ENCODE results near the gene PAK5.

- TF ChIP-seq POLR2AphosphoS5 (IDR thresholded peaks at IDR 0.05; ENCODE audit: low read depth) (no peak), EZH2phosphoT487 (IDR thresholded peaks at IDR 0.05; ENCODE audit: unreplicated experiment) (no peak), CTCF (conservative IDR thresholded peaks at IDR 0.05; ENCODE audit: low read depth in 2 of 2) (no peak), CREB1 (CRISPR knock-in tag; IDR thresholded peaks at IDR 0.05; ENCODE audit: low read depth) (no peak), REST (IDR thresholded peaks at IDR 0.05; ENCODE audit: unreplicated experiment) (no peak), EZH2 (IDR thresholded peaks at IDR 0.05; ENCODE audit: low read depth, unreplicated experiment) (no peak), JUNB (IDR thresholded peaks at IDR 0.05; ENCODE audit: unreplicated experiment) (no peak), ZNF114 (CRISPR knock-in tag; IDR thresholded peaks at IDR 0.05) (no peak), STAT1 (IDR thresholded peaks at IDR 0.05; ENCODE audit: unreplicated experiment) (no peak), NANOG (IDR thresholded peaks at IDR 0.05; ENCODE audit: borderline replicate concordance) (no peak)
These were observed 206.6 kb downstream of the PAK5 start for GRCh38 chr20:9632265-9632664.
